A549 (cell line): Measurements from ENCODE around the gene FHIT. TPM values are rescaled to one million over a fixed set of nuclear protein-coding genes. Genes with fewer than 3 reads are reported as not detected.

ENCODE experiments used
- ATAC-seq, 2 experiments: fragments of 200-7000 bp in 1 of 2; fragments of >200 bp in 1 of 2; cut with Nextera tagmentation in 1 of 2; cut with Tn5 transposase in 1 of 2; 3 replicates each; pipeline versions ENCODE4 v1.8.0 to v1.9.1; 2018 to 2020; ENCODE audit warnings: mild to moderate bottlenecking in 1 of 2, moderate library complexity in 1 of 2
- CTCF ChIA-PET: fragments of 300-600 bp; sonication (Branson Sonifier 250); formaldehyde crosslinking; extraction: SDS; loops from one replicate; lab custom pipeline; 2021; ENCODE audit warnings: antibody characterized with exemption, inconsistent platforms; lab: Yijun Ruan, JAX
- POLR2A ChIA-PET: fragments of 350-600 bp; formaldehyde crosslinking; extraction: SDS; loops from one replicate; lab custom pipeline; 2021; ENCODE audit warnings: antibody characterized with exemption, inconsistent platforms; lab: Yijun Ruan, JAX
- DNase-seq, 2 experiments: peaks; one replicate each; pipeline versions ENCODE4 v3.0.0 to v3.0.0-alpha.2; 2011 to 2016; ENCODE audit warnings: low read depth in 1 of 2, low spot score in 1 of 2
- FAIRE-seq: peaks from 2 replicates; lab custom pipeline; 2011; peaks lifted over from hg19 to GRCh38; lab: Jason Lieb, UNC
- H3K27ac ChIP-seq, 2 experiments: fragments of >200 bp; sonication (Bioruptor Twin); formaldehyde crosslinking; 3 replicates each; pipeline ENCODE4 v1.5.1; 2016 to 2017
- H3K4me1 ChIP-seq: fragments of >200 bp; sonication (Bioruptor Twin); formaldehyde crosslinking; 3 replicates; pipeline ENCODE4 v1.6.1; 2016
- H3K4me2 ChIP-seq: fragments of >200 bp; sonication (Bioruptor Twin); formaldehyde crosslinking; 3 replicates; pipeline ENCODE4 v1.6.1; 2016
- H3K4me3 ChIP-seq: fragments of >200 bp; sonication (Bioruptor Twin); formaldehyde crosslinking; 3 replicates; pipeline ENCODE4 v1.5.1; 2016
- H3K9me3 ChIP-seq: fragments of >200 bp; sonication (Bioruptor Twin); formaldehyde crosslinking; 3 replicates; pipeline ENCODE4 v1.6.1; 2016
- BCL3 ChIP-seq: fragments of >200 bp; sonication (Bioruptor Twin); formaldehyde crosslinking; IDR thresholded peaks from 3 replicates; pipeline ENCODE4 v1.6.1; 2016
- BHLHE40 ChIP-seq: IDR thresholded peaks from 2 replicates; pipeline ENCODE4 v1.6.1; 2012; ENCODE audit warnings: low read depth, low read length, inconsistent platforms
- CBX2 ChIP-seq: fragments of 200-600 bp; sonication (generic); IDR thresholded peaks from 2 replicates; pipeline ENCODE4 v1.6.1; 2016; ENCODE audit warnings: low read depth, mild to moderate bottlenecking, borderline replicate concordance
- CEBPB ChIP-seq, 2 experiments: fragments of >200 bp in 1 of 2; sonication (Bioruptor Twin) in 1 of 2; formaldehyde crosslinking in 1 of 2; IDR thresholded peaks; 2 replicates each; pipeline ENCODE4 v1.6.1; 2012 to 2016
- E2F6 ChIP-seq: IDR thresholded peaks from 2 replicates; pipeline ENCODE4 v1.6.1; 2012; ENCODE audit warnings: low read depth, borderline replicate concordance
- EHMT2 ChIP-seq: fragments of 200-600 bp; sonication (generic); IDR thresholded peaks from 2 replicates; pipeline ENCODE4 v1.6.1; 2016; ENCODE audit warnings: antibody characterized with exemption, low read depth, mild to moderate bottlenecking, moderate library complexity
- EP300 ChIP-seq, 2 experiments: fragments of >200 bp; sonication (Bioruptor Twin); formaldehyde crosslinking; IDR thresholded peaks; 2 replicates in 1 of 2; 3 replicates in 1 of 2; pipeline ENCODE4 v1.6.1; 2016 to 2017
- FOSB ChIP-seq: fragments of 250-450 bp; sonication (Bioruptor Pico); IDR thresholded peaks from 2 replicates; pipeline ENCODE4 v1.5.0; 2020; ENCODE audit warnings: mild to moderate bottlenecking, moderate library complexity
- FOXS1 ChIP-seq: fragments of 250-450 bp; sonication (Bioruptor Pico); IDR thresholded peaks from 2 replicates; pipeline ENCODE4 v1.5.0; 2020; ENCODE audit warnings: mild to moderate bottlenecking, moderate library complexity
- GATA3 ChIP-seq: IDR thresholded peaks from 2 replicates; pipeline ENCODE4 v1.6.1; 2012; ENCODE audit warnings: borderline replicate concordance
- HDAC2 ChIP-seq: fragments of 200-600 bp; sonication (generic); IDR thresholded peaks from 2 replicates; pipeline ENCODE4 v1.6.1; 2016
- HES2 ChIP-seq: fragments of >200 bp; sonication (Bioruptor Twin); formaldehyde crosslinking; IDR thresholded peaks from 2 replicates; pipeline ENCODE4 v1.6.1; 2016
- HEYL ChIP-seq: fragments of 250-450 bp; sonication (Bioruptor Pico); IDR thresholded peaks from 2 replicates; pipeline ENCODE4 v1.8.0; 2021; ENCODE audit warnings: mild to moderate bottlenecking, moderate library complexity
- HMGXB4 ChIP-seq: fragments of 250-450 bp; sonication (Bioruptor Pico); IDR thresholded peaks from 2 replicates; pipeline ENCODE4 v1.5.0; 2021; ENCODE audit warnings: mild to moderate bottlenecking, moderate library complexity, borderline replicate concordance
- HOXB13 ChIP-seq: fragments of 250-450 bp; sonication (Bioruptor Pico); IDR thresholded peaks from 2 replicates; pipeline ENCODE4 v1.5.0; 2020; ENCODE audit warnings: low read depth, mild to moderate bottlenecking, moderate library complexity
- JUNB ChIP-seq: fragments of >200 bp; sonication (Bioruptor Twin); formaldehyde crosslinking; IDR thresholded peaks from 2 replicates; pipeline ENCODE4 v1.6.1; 2016
- KDM1A ChIP-seq: fragments of 200-600 bp; sonication (generic); IDR thresholded peaks from 2 replicates; pipeline ENCODE4 v1.6.1; 2016; ENCODE audit warnings: low read depth, mild to moderate bottlenecking
- KDM5A ChIP-seq: fragments of 200-600 bp; sonication (generic); IDR thresholded peaks from 2 replicates; pipeline ENCODE4 v1.6.1; 2016; ENCODE audit warnings: antibody characterized with exemption, mild to moderate bottlenecking
- MAX ChIP-seq: IDR thresholded peaks from 2 replicates; pipeline ENCODE4 v1.6.1; 2012
- MYC ChIP-seq: IDR thresholded peaks from 2 replicates; pipeline ENCODE4 v1.6.1; 2012; ENCODE audit warnings: mild to moderate bottlenecking, inconsistent platforms, low read length, improper control_type of control experiment, borderline replicate concordance
- NPAS2 ChIP-seq: fragments of 250-450 bp; sonication (Bioruptor Pico); IDR thresholded peaks from 2 replicates; pipeline ENCODE4 v1.8.0; 2022; ENCODE audit warnings: mild to moderate bottlenecking, moderate library complexity, borderline replicate concordance
- PHF8 ChIP-seq: fragments of 200-600 bp; sonication (generic); IDR thresholded peaks from 2 replicates; pipeline ENCODE4 v1.6.1; 2016; ENCODE audit warnings: low read depth, mild to moderate bottlenecking, antibody characterized with exemption, moderate library complexity, borderline replicate concordance
- POLR2A ChIP-seq: IDR thresholded peaks from 2 replicates; pipeline ENCODE4 v1.6.1; 2012; ENCODE audit warnings: mild to moderate bottlenecking, low read length
- POLR2AphosphoS2 ChIP-seq: conservative IDR thresholded peaks from 2 replicates; pipeline ENCODE4 v1.6.1; 2012; ENCODE audit warnings: low read length, improper control_type of control experiment, inconsistent platforms
- RARB ChIP-seq: fragments of 250-450 bp; sonication (Bioruptor Pico); IDR thresholded peaks from 2 replicates; pipeline ENCODE4 v1.8.0; 2021; ENCODE audit warnings: mild to moderate bottlenecking, moderate library complexity
- SMC3 ChIP-seq: fragments of >200 bp; sonication (Bioruptor Twin); formaldehyde crosslinking; IDR thresholded peaks from 3 replicates; pipeline ENCODE4 v1.6.1; 2018; ENCODE audit warnings: inconsistent platforms
- TFCP2L1 ChIP-seq: fragments of 250-450 bp; sonication (Bioruptor Pico); IDR thresholded peaks from 2 replicates; pipeline ENCODE4 v1.5.0; 2021; ENCODE audit warnings: mild to moderate bottlenecking
- TP53 ChIP-seq: fragments of 250-450 bp; sonication (Bioruptor Pico); IDR thresholded peaks from 2 replicates; pipeline ENCODE4 v1.5.0; 2021; ENCODE audit warnings: mild to moderate bottlenecking, moderate library complexity
- USF2 ChIP-seq: fragments of 450-650 bp; IDR thresholded peaks from 2 replicates; pipeline ENCODE4 v1.6.1; 2014; ENCODE audit warnings: antibody characterized with exemption
- ZC3H11A ChIP-seq: fragments of 450-650 bp; IDR thresholded peaks from 2 replicates; pipeline ENCODE4 v1.6.1; 2014; ENCODE audit warnings: antibody characterized with exemption, mild to moderate bottlenecking
- ZFP36 ChIP-seq: fragments of 450-650 bp; IDR thresholded peaks from 2 replicates; pipeline ENCODE4 v1.6.1; 2014; ENCODE audit warnings: borderline replicate concordance; ENCODE audit not compliant: partially characterized antibody
- ZNF302 ChIP-seq: fragments of 250-450 bp; sonication (Bioruptor Pico); IDR thresholded peaks from 2 replicates; pipeline ENCODE4 v1.9.0; 2021; ENCODE audit warnings: inconsistent platforms, mild to moderate bottlenecking, moderate library complexity
- ZSCAN20 ChIP-seq: fragments of 250-450 bp; sonication (Bioruptor Pico); IDR thresholded peaks from 2 replicates; pipeline ENCODE4 v1.8.0; 2022; ENCODE audit warnings: mild to moderate bottlenecking, moderate library complexity
- WGBS: methylation state at CpG from one replicate; pipeline ENCODE4 v1.1.6; 2017; ENCODE audit errors: missing lambda C conversion rate; 5-methylcytosine and 5-hydroxymethylcytosine counted together
- polyA plus RNA-seq, 4 experiments: library from polyadenylated mRNA; depleted of rRNA in 3 of 4; stranded (reverse); fragments of >200 nt; fragmentation: RNase III in 1 of 4; extraction: RNeasy Plus Mini Kit Qiagen cat#74134 plus additional on column Dnase treatment in 1 of 4; gene quantifications; 2 replicates in 3 of 4; 3 replicates in 1 of 4; pipeline ENCODE4 v1.2.3, GENCODE V29; 2011 to 2017

The FHIT gene
- polyA plus RNA-seq, 2 of the 4 experiments (the other 2 are of a cell fraction) = 0.76 to 0.92 TPM

- H3K4me3 ChIP-seq = no peak overlapping the region
- no peaks in the 10 kb centered on the region for H3K4me1 ChIP-seq
- TF ChIP-seq ZFP36 (no peak), HOXB13 (CRISPR knock-in tag) (no peak), USF2 (no peak), CEBPB (IDR thresholded peaks at IDR 0.05) (no peak), E2F6 (no peak), PHF8 (no peak), TFCP2L1 (CRISPR knock-in tag) (no peak)
- FAIRE-seq (no peak), DNase-seq (no peak), ATAC-seq (no peak)
- no peak overlapping the region for H3K4me2 ChIP-seq
- 70% methylated on average over 4 of the region's 4 CpGs for WGBS
- H3K27ac ChIP-seq = no peak overlapping the region
- ChIA-PET CTCF (no interaction called here), POLR2A (no interaction called here)
- no peaks in the 10 kb centered on the region for H3K9me3 ChIP-seq
These were observed 1462.5 kb downstream of the FHIT start for GRCh38 chr3:59788801-59789200.

GRCh38 chr3:59788133-59788532 lies 1463.1 kb downstream of the FHIT start:
- ChIA-PET POLR2A (no interaction called here), CTCF (no interaction called here)
- no peaks in the 10 kb centered on the region for H3K9me3 ChIP-seq
- whole genome bisulfite sequencing = 69% methylated on average over 3 of the region's 3 CpGs
- no peak for FAIRE-seq
- TF ChIP-seq HEYL (CRISPR knock-in tag) (no peak), KDM5A (no peak), HES2 (no peak), FOSB (CRISPR knock-in tag) (no peak), MAX (no peak), ZC3H11A (no peak), MYC (no peak), HMGXB4 (CRISPR knock-in tag) (no peak), BHLHE40 (no peak), BCL3 (no peak), CEBPB (IDR thresholded peaks at IDR 0.05) (no peak), GATA3 (no peak), EHMT2 (no peak)
- no peak overlapping the region for H3K27ac ChIP-seq
- DNase-seq = no peak
- H3K4me3 ChIP-seq = no peak overlapping the region
- H3K4me2 ChIP-seq = no peak overlapping the region
- no peak for ATAC-seq
- H3K4me1 ChIP-seq = no peaks in the 10 kb centered on the region

GRCh38 chr3:59786374-59786773 lies 1464.9 kb downstream of the FHIT start:
- CTCF ChIA-PET = no interaction called here
- DNase-seq (no peak), ATAC-seq (no peak), FAIRE-seq (no peak)
- Histone ChIP-seq H3K9me3 (no peaks in the 10 kb centered on the region), H3K4me1 (no peaks in the 10 kb centered on the region), H3K27ac (no peak overlapping the region), H3K4me2 (no peak overlapping the region), H3K4me3 (no peak overlapping the region)
- no peak for TF ChIP-seq FOXS1 (CRISPR knock-in tag)
- TF ChIP-seq HES2 = no peak
- no peak for TF ChIP-seq GATA3
- no peak for TF ChIP-seq NPAS2 (CRISPR knock-in tag)
- no peak for TF ChIP-seq TP53 (CRISPR knock-in tag)
- TF ChIP-seq HOXB13 (CRISPR knock-in tag) = no peak
- no peak for TF ChIP-seq RARB
- no peak for TF ChIP-seq POLR2A
- no peak for TF ChIP-seq ZNF302 (CRISPR knock-in tag)
- TF ChIP-seq EP300 (IDR thresholded peaks at IDR 0.05) = no peak
- TF ChIP-seq JUNB = no peak
- TF ChIP-seq SMC3 = no peak
- no peak for TF ChIP-seq ZSCAN20 (CRISPR knock-in tag)
- no peak for TF ChIP-seq HDAC2
- no peak for TF ChIP-seq KDM1A
- no peak for TF ChIP-seq POLR2AphosphoS2
- no peak for TF ChIP-seq CBX2
- POLR2A ChIA-PET = no interaction called here
- WGBS = 86% methylated on average over 6 of the region's 6 CpGs
